CD4-positive, alpha-beta memory T cell (primary cell): ENCODE measurements around the gene TIAM2. TPM values are rescaled to one million over a fixed set of nuclear protein-coding genes. Genes with fewer than 3 reads are reported as not detected.

Experiments
- CTCF ChIA-PET: fragments of 350-600 bp; sonication (Branson Sonifier 250); formaldehyde crosslinking; loops from one replicate; lab custom pipeline; 2021; ENCODE audit warnings: inconsistent platforms; ENCODE audit not compliant: partially characterized antibody; lab: Charles Lee
- POLR2A ChIA-PET: fragments of 350-600 bp; sonication (Branson Sonifier 250); formaldehyde crosslinking; loops from one replicate; lab custom pipeline; 2021; ENCODE audit not compliant: partially characterized antibody; lab: Charles Lee
- DNase-seq, 5 donors: peaks; one replicate each; pipeline versions ENCODE4 v3.0.0 to v3.0.0-alpha.2; 2020 to 2022; ENCODE audit warnings: mixed read lengths in 1 of 5
- H3K27ac ChIP-seq: one replicate; pipeline ENCODE4 v1.7.0; 2013; ENCODE audit warnings: low read depth, low read length
- H3K27me3 ChIP-seq: 2 replicates; pipeline ENCODE4 v1.7.0; 2013; ENCODE audit warnings: mild to moderate bottlenecking, low read length, moderate library complexity; ENCODE audit not compliant: insufficient read depth
- H3K36me3 ChIP-seq: 2 replicates; pipeline ENCODE4 v1.7.0; 2013; ENCODE audit warnings: mild to moderate bottlenecking, low read length, moderate library complexity; ENCODE audit not compliant: insufficient read depth
- H3K4me1 ChIP-seq: 2 replicates; pipeline ENCODE4 v1.7.0; 2013; ENCODE audit warnings: mild to moderate bottlenecking, low read length, moderate library complexity; ENCODE audit not compliant: insufficient read depth
- H3K4me3 ChIP-seq, 2 donors: one replicate each; pipeline ENCODE4 v1.7.0; 2013; ENCODE audit warnings: low read length in 2 of 2, mild to moderate bottlenecking in 1 of 2
- H3K9me3 ChIP-seq, 2 donors: one replicate each; pipeline ENCODE4 v1.7.0; 2013; ENCODE audit warnings: low read length in 2 of 2, control low read depth in 1 of 2; ENCODE audit not compliant: control insufficient read depth in 1 of 2
- H3K27ac Mint-ChIP-seq, 7 donors: one replicate each; pipeline ENCODE4 v1.8.0; 2020 to 2021; ENCODE audit warnings: mixed read lengths in 7 of 7, mild to moderate bottlenecking in 6 of 7, inconsistent platforms in 3 of 7, moderate library complexity in 3 of 7
- H3K27me3 Mint-ChIP-seq, 2 donors: one replicate each; pipeline ENCODE4 v1.8.0; 2020 to 2021; ENCODE audit warnings: mixed read lengths in 2 of 2
- H3K36me3 Mint-ChIP-seq, 2 donors: one replicate each; pipeline ENCODE4 v1.8.0; 2020 to 2021; ENCODE audit warnings: mixed read lengths in 2 of 2, inconsistent platforms in 1 of 2, mild to moderate bottlenecking in 1 of 2
- H3K4me1 Mint-ChIP-seq, 4 donors: one replicate each; pipeline ENCODE4 v1.8.0; 2020 to 2021; ENCODE audit warnings: mixed read lengths in 4 of 4, mild to moderate bottlenecking in 1 of 4
- H3K4me3 Mint-ChIP-seq, 8 donors: one replicate each; pipeline ENCODE4 v1.8.0; 2020 to 2021; ENCODE audit warnings: mixed read lengths in 8 of 8, mild to moderate bottlenecking in 7 of 8, moderate library complexity in 6 of 8, inconsistent platforms in 3 of 8
- H3K9me3 Mint-ChIP-seq, 8 donors: one replicate each; pipeline ENCODE4 v1.8.0; 2020 to 2021; ENCODE audit warnings: mixed read lengths in 8 of 8, mild to moderate bottlenecking in 5 of 8, inconsistent platforms in 3 of 8, moderate library complexity in 1 of 8
- intact Hi-C: fragments of 100-400 bp; cut with micrococcal nuclease; formaldehyde crosslinking; loops from one replicate; pipeline ENCODE4 v1.15.1; 2023
- polyA plus RNA-seq, 2 donors: library from polyadenylated mRNA; unstranded; fragments of 300-500 nt; fragmentation: Illumina TruSeq; gene quantifications; one replicate each; pipeline ENCODE4 v1.2.3, GENCODE V29; 2021
- total RNA-seq, 2 experiments: library from RNA; stranded (reverse); gene quantifications; one replicate each; pipeline ENCODE4 v1.2.3, GENCODE V29; 2021

Gene TIAM2
- total and polyA plus RNA-seq, 4 experiments from 2014 or later = 0.15 to 11.1 (median 5.8) TPM

- H3K4me3 ChIP-seq = no peak overlapping the region
- peaks cover 0 to 1% of the 10 kb centered on the region in 2 donors for H3K27me3 Mint-ChIP-seq
- DNase-seq = no peak
- CTCF ChIA-PET = no interaction called here
- H3K27ac Mint-ChIP-seq = no peak overlapping the region
- intact Hi-C loops = no loop called here
- H3K4me1 Mint-ChIP-seq = no peaks in the 10 kb centered on the region
- no peaks in the 10 kb centered on the region for H3K4me1 ChIP-seq
- H3K27me3 ChIP-seq = no peaks in the 10 kb centered on the region
- H3K36me3 Mint-ChIP-seq = no peaks in the 10 kb centered on the region
- H3K36me3 ChIP-seq = no peaks in the 10 kb centered on the region
- H3K4me3 Mint-ChIP-seq = no peak overlapping the region
- H3K9me3 Mint-ChIP-seq = peaks cover 0 to 2% (median 0%) of the 10 kb centered on the region in 8 donors
- no peaks in the 10 kb centered on the region for H3K9me3 ChIP-seq
- POLR2A ChIA-PET = no interaction called here
- no peak overlapping the region for H3K27ac ChIP-seq
Measured at GRCh38 chr6:155038104-155038503, 43.0 kb downstream of the TIAM2 start.

GRCh38 chr6:155038527-155038926 is 43.4 kb downstream of the TIAM2 start:
- Histone ChIP-seq H3K4me3 (no peak overlapping the region), H3K27me3 (no peaks in the 10 kb centered on the region), H3K4me1 (no peaks in the 10 kb centered on the region), H3K27ac (no peak overlapping the region), H3K36me3 (no peaks in the 10 kb centered on the region), H3K9me3 (no peaks in the 10 kb centered on the region)
- Mint-ChIP-seq H3K4me3 (no peak overlapping the region), H3K9me3 (peaks cover 0 to 2% (median 0%) of the 10 kb centered on the region in 8 donors), H3K4me1 (no peaks in the 10 kb centered on the region), H3K27ac (no peak overlapping the region), H3K36me3 (no peaks in the 10 kb centered on the region), H3K27me3 (peaks cover 0 to 1% of the 10 kb centered on the region in 2 donors)
- intact Hi-C loops = no loop called here
- CTCF ChIA-PET = no interaction called here
- POLR2A ChIA-PET = no interaction called here
- no peak for DNase-seq

GRCh38 chr6:155039618-155040017 is 44.5 kb downstream of the TIAM2 start:
- Mint-ChIP-seq H3K27me3 (peaks cover 0 to 1% of the 10 kb centered on the region in 2 donors), H3K36me3 (no peaks in the 10 kb centered on the region), H3K4me1 (no peaks in the 10 kb centered on the region), H3K4me3 (no peak overlapping the region), H3K27ac (no peak overlapping the region), H3K9me3 (no peaks in the 10 kb centered on the region)
- intact Hi-C loops = no loop called here
- ChIA-PET CTCF (no interaction called here), POLR2A (no interaction called here)
- no peaks in the 10 kb centered on the region for H3K9me3 ChIP-seq
- no peak for DNase-seq
- H3K4me1 ChIP-seq = no peaks in the 10 kb centered on the region
- H3K27ac ChIP-seq = no peak overlapping the region
- no peaks in the 10 kb centered on the region for H3K36me3 ChIP-seq
- H3K4me3 ChIP-seq = no peak overlapping the region
- H3K27me3 ChIP-seq = no peaks in the 10 kb centered on the region

- no peaks in the 10 kb centered on the region for H3K36me3 Mint-ChIP-seq
- CTCF ChIA-PET = no interaction called here
Measured at GRCh38 chr6:155040154-155040553, 45.0 kb downstream of the TIAM2 start.

DNA sequence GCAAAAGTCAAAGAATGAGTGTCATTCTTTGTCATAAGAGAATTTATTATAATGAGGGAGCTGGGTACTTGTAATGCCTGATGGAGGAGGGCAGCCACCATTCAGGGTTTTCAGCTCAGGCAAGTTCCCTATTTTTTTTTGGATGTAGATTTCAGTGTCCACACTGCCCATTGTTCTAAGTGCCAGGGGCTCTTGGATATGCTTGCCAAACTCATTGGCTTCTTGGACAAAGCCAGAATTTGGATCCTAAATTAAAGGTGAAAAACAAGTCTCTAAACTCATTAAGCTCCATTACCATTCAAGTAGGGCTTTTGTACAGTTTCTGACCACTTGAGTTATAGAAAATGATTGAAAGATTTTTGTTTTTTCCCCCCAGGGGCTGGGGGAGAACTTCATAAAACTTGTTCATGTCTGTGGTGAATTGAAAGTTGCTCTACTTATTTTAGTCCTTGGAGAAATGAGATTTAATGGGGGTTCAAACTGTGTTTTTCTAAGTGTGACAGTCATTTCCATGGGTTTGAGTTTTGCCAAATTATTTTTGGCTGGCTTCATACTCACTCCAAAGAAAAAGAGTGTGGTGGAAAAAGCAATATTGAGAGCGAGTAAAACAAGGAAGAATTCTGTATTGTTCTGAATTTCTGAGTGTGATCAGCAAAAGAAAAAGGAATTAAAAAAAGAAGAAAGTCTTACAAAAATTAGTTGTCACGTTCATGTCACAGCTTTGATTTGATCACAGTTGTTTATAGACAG is 46.0 kb downstream of the TIAM2 start:
- Histone ChIP-seq H3K4me1 (no peaks in the 10 kb centered on the region), H3K36me3 (no peaks in the 10 kb centered on the region), H3K9me3 (no peaks in the 10 kb centered on the region), H3K4me3 (no peak overlapping the region), H3K27me3 (no peaks in the 10 kb centered on the region), H3K27ac (no peak overlapping the region)
- no peak for DNase-seq
- no peak overlapping the region for H3K4me3 Mint-ChIP-seq
- POLR2A ChIA-PET = no interaction called here
- no peaks in the 10 kb centered on the region for H3K9me3 Mint-ChIP-seq
- H3K27ac Mint-ChIP-seq = no peak overlapping the region
- H3K27me3 Mint-ChIP-seq = peaks cover 0 to 1% of the 10 kb centered on the region in 2 donors
- CTCF ChIA-PET = no interaction called here
- no peaks in the 10 kb centered on the region for H3K4me1 Mint-ChIP-seq
- intact Hi-C loops = no loop called here
- no peaks in the 10 kb centered on the region for H3K36me3 Mint-ChIP-seq

More at GRCh38 chr6:155040154-155040553, 45.0 kb downstream of the TIAM2 start:
- Mint-ChIP-seq H3K27me3 (peaks cover 0 to 1% of the 10 kb centered on the region in 2 donors), H3K4me3 (no peak overlapping the region), H3K4me1 (no peaks in the 10 kb centered on the region), H3K9me3 (no peaks in the 10 kb centered on the region), H3K27ac (no peak overlapping the region)
- H3K27ac ChIP-seq = no peak overlapping the region
- intact Hi-C loops = no loop called here
- H3K9me3 ChIP-seq = no peaks in the 10 kb centered on the region
- no peaks in the 10 kb centered on the region for H3K4me1 ChIP-seq
- POLR2A ChIA-PET = no interaction called here
- no peaks in the 10 kb centered on the region for H3K36me3 ChIP-seq
- no peak for DNase-seq
- no peak overlapping the region for H3K4me3 ChIP-seq
- no peaks in the 10 kb centered on the region for H3K27me3 ChIP-seq

- Histone ChIP-seq H3K36me3 (no peaks in the 10 kb centered on the region), H3K4me1 (no peaks in the 10 kb centered on the region), H3K27me3 (no peaks in the 10 kb centered on the region), H3K9me3 (no peaks in the 10 kb centered on the region), H3K4me3 (no peak overlapping the region), H3K27ac (no peak overlapping the region)
- no peaks in the 10 kb centered on the region for H3K9me3 Mint-ChIP-seq
- POLR2A ChIA-PET = no interaction called here
- H3K27ac Mint-ChIP-seq = no peak overlapping the region
- no peak for DNase-seq
- no peaks in the 10 kb centered on the region for H3K4me1 Mint-ChIP-seq
- peaks cover 1 to 2% of the 10 kb centered on the region in 2 donors for H3K27me3 Mint-ChIP-seq
- intact Hi-C loops = no loop called here
- no peaks in the 10 kb centered on the region for H3K36me3 Mint-ChIP-seq
- CTCF ChIA-PET = no interaction called here
- H3K4me3 Mint-ChIP-seq = peak overlapping the region in 1 of 8 donors; percentile 31
Measured at GRCh38 chr6:155041741-155042279, 46.7 kb downstream of the TIAM2 start.

- Histone ChIP-seq H3K27ac (no peak overlapping the region), H3K4me1 (no peaks in the 10 kb centered on the region), H3K9me3 (no peaks in the 10 kb centered on the region), H3K27me3 (no peaks in the 10 kb centered on the region), H3K36me3 (no peaks in the 10 kb centered on the region), H3K4me3 (no peak overlapping the region)
- CTCF ChIA-PET = no interaction called here
- H3K4me3 Mint-ChIP-seq = no peak overlapping the region
- POLR2A ChIA-PET = no interaction called here
- intact Hi-C loops = no loop called here
- H3K27ac Mint-ChIP-seq = no peak overlapping the region
- no peaks in the 10 kb centered on the region for H3K9me3 Mint-ChIP-seq
- DNase-seq = no peak
- H3K27me3 Mint-ChIP-seq = peaks cover 1 to 2% of the 10 kb centered on the region in 2 donors
- no peaks in the 10 kb centered on the region for H3K4me1 Mint-ChIP-seq
- H3K36me3 Mint-ChIP-seq = no peaks in the 10 kb centered on the region
Measured at GRCh38 chr6:155042983-155043382, 47.9 kb downstream of the TIAM2 start.
